GM19324 (cell line): ENCODE measurements around the gene TRPC1.

Experiments used
- ATAC-seq: cut with Tn5 transposase; IDR thresholded peaks from one replicate; pipeline ENCODE4 v1.9.1; 2021; ENCODE audit warnings: mild to moderate bottlenecking, moderate library complexity; ENCODE audit not compliant: unreplicated experiment, low FRiP score

TRPC1 gene

GRCh38 chr3:142828703-142829305, 105.0 kb downstream of the TRPC1 start:
- ATAC-seq = peak; percentile 90

GRCh38 chr3:142837526-142837925, 113.7 kb downstream of the TRPC1 start:
- ATAC-seq = no peak

GRCh38 chr3:142839831-142840230, 116.0 kb downstream of the TRPC1 start:
- no peak for ATAC-seq

GRCh38 chr3:142844339-142844977, 120.6 kb downstream of the TRPC1 start:
- no peak for ATAC-seq

GRCh38 chr3:142846779-142847577, 123.1 kb downstream of the TRPC1 start:
- ATAC-seq = no peak

GRCh38 chr3:142849148-142849547, 125.3 kb downstream of the TRPC1 start:
- no peak for ATAC-seq

- ATAC-seq = no peak
Observed at GRCh38 chr3:142850395-142851023, 126.7 kb downstream of the TRPC1 start.

- ATAC-seq = no peak
Observed at GRCh38 chr3:142852009-142852408, 128.2 kb downstream of the TRPC1 start.

- ATAC-seq = no peak
Observed at GRCh38 chr3:142853270-142854168, 129.7 kb downstream of the TRPC1 start.

GRCh38 chr3:142857056-142857455, 133.2 kb downstream of the TRPC1 start:
- no peak for ATAC-seq
